ENCODE measurements around the gene AZIN2.
"Not testable (repeated sequence)": the region's sequence is repeated elsewhere in the genome, so short reads cannot be mapped to it uniquely, and the experiment has no call there.

The AZIN2 gene

GRCh38 chr1:33094971-33095604 lies 14.1 kb downstream of the AZIN2 start:
- H3K4me3 ChIP-seq (ENCODE audit: low read depth, low read length), result no peak overlapping the region
- peak; percentile 69 for DNase-seq (ENCODE audit: low read depth)
- peak; percentile 98 for TF ChIP-seq CTCF (conservative IDR thresholded peaks at IDR 0.05; ENCODE audit: low read depth, low read length)

- peak; percentile 82 for DNase-seq (ENCODE audit: low read depth)
- no peak for TF ChIP-seq CTCF (conservative IDR thresholded peaks at IDR 0.05; ENCODE audit: low read depth, low read length)
- H3K4me3 ChIP-seq (ENCODE audit: low read depth, low read length), result no peak overlapping the region
Measured at GRCh38 chr1:33096363-33097005, 15.5 kb downstream of the AZIN2 start.

GRCh38 chr1:33097137-33097611 lies 16.2 kb downstream of the AZIN2 start:
- no peak for TF ChIP-seq CTCF (conservative IDR thresholded peaks at IDR 0.05; ENCODE audit: low read depth, low read length)
- no peak overlapping the region for H3K4me3 ChIP-seq (ENCODE audit: low read depth, low read length)
- peak; percentile 45 for DNase-seq (ENCODE audit: low read depth)

GRCh38 chr1:33097762-33098161 lies 16.8 kb downstream of the AZIN2 start:
- TF ChIP-seq CTCF (conservative IDR thresholded peaks at IDR 0.05; ENCODE audit: low read depth, low read length), result no peak

GRCh38 chr1:33098371-33098770 lies 17.4 kb downstream of the AZIN2 start:
- TF ChIP-seq CTCF (conservative IDR thresholded peaks at IDR 0.05; ENCODE audit: low read depth, low read length), result no peak
- H3K4me3 ChIP-seq (ENCODE audit: low read depth, low read length), result no peak overlapping the region
- no peak for DNase-seq (ENCODE audit: low read depth)

More at GRCh38 chr1:33097762-33098161, 16.8 kb downstream of the AZIN2 start:
- no peak for DNase-seq (ENCODE audit: low read depth)
- no peak overlapping the region for H3K4me3 ChIP-seq (ENCODE audit: low read depth, low read length)

GRCh38 chr1:33099290-33100118 lies 18.6 kb downstream of the AZIN2 start:
- no peak overlapping the region for H3K4me3 ChIP-seq (ENCODE audit: low read depth, low read length)
- peak; percentile 75 for TF ChIP-seq CTCF (conservative IDR thresholded peaks at IDR 0.05; ENCODE audit: low read depth, low read length)
- DNase-seq (ENCODE audit: low read depth), result peak; percentile 100

GRCh38 chr1:33100119-33100415 lies 19.1 kb downstream of the AZIN2 start:
- not testable (repeated sequence) for H3K4me3 ChIP-seq (ENCODE audit: low read depth, low read length); DNase-seq (ENCODE audit: low read depth)
